Ascending aorta (tissue), 2 donors: ENCODE data around the gene SLC37A2. TPM values are rescaled to one million over a fixed set of nuclear protein-coding genes. Genes with fewer than 3 reads are reported as not detected.

Experiments used
- DNase-seq, 2 donors: peaks; one replicate each; pipeline ENCODE4 v3.0.0-alpha.2; 2019; ENCODE audit warnings: low spot score in 2 of 2
- H3K27ac ChIP-seq, 2 donors: fragments of 200-600 bp; sonication (generic); one replicate each; pipeline ENCODE4 v1.5.1; 2016 to 2017; ENCODE audit warnings: mild to moderate bottlenecking in 1 of 2
- H3K27me3 ChIP-seq: fragments of 200-600 bp; sonication (generic); one replicate; pipeline ENCODE4 v1.5.1; 2017
- H3K36me3 ChIP-seq, 2 donors: fragments of 200-600 bp; sonication (generic); one replicate each; pipeline ENCODE4 v1.5.1; 2016
- H3K4me1 ChIP-seq, 2 donors: fragments of 200-600 bp; sonication (generic); one replicate each; pipeline ENCODE4 v1.5.1; 2016 to 2017; ENCODE audit warnings: mild to moderate bottlenecking in 1 of 2
- H3K4me3 ChIP-seq, 2 donors: fragments of 200-600 bp; sonication (generic); one replicate each; pipeline ENCODE4 v1.5.1; 2016 to 2017; ENCODE audit warnings: mild to moderate bottlenecking in 1 of 2
- H3K9me3 ChIP-seq, 2 donors: fragments of 200-600 bp; sonication (generic); one replicate each; pipeline ENCODE4 v1.5.1; 2016
- CTCF ChIP-seq, 3 experiments: fragments of 200-600 bp in 2 of 3; fragments of 450-650 bp in 1 of 3; sonication (generic) in 2 of 3; IDR thresholded peaks; one replicate each; pipeline ENCODE4 v1.5.1; 2016 to 2019; ENCODE audit warnings: antibody characterized with exemption in 3 of 3, mild to moderate bottlenecking in 1 of 3, moderate library complexity in 1 of 3
- intact Hi-C: fragments of 100-400 bp; cut with DNase I; formaldehyde crosslinking; loops from one replicate; pipeline ENCODE4 v1.15.1; 2023
- total RNA-seq: library from RNA; depleted of rRNA; stranded (reverse); fragments of >200 nt; gene quantifications from one replicate; pipeline ENCODE4 v1.1.0, GENCODE V29; 2016

Gene SLC37A2
- total RNA-seq, 1 donor from 2014 or later = 1.5 TPM

GRCh38 chr11:125091247-125091876 is 28.3 kb downstream of the SLC37A2 start:
- Histone ChIP-seq H3K27ac (no peak overlapping the region), H3K36me3 (peaks cover 5 to 6% of the 10 kb centered on the region in 2 donors), H3K27me3 (no peaks in the 10 kb centered on the region), H3K4me1 (peaks cover 0 to 2% of the 10 kb centered on the region in 2 donors), H3K9me3 (no peaks in the 10 kb centered on the region), H3K4me3 (no peak overlapping the region)
- intact Hi-C loops = no loop called here
- TF ChIP-seq CTCF (IDR thresholded peaks at IDR 0.05) = peak in 2 of 3 experiments; percentile 20 to 52
- no peak for DNase-seq

GRCh38 chr11:125091877-125092664 is 29.0 kb downstream of the SLC37A2 start:
- Histone ChIP-seq H3K4me1 (peaks cover 0 to 2% of the 10 kb centered on the region in 2 donors), H3K36me3 (peaks cover 5 to 12% of the 10 kb centered on the region in 2 donors), H3K4me3 (no peak overlapping the region), H3K27me3 (no peaks in the 10 kb centered on the region), H3K9me3 (no peaks in the 10 kb centered on the region), H3K27ac (no peak overlapping the region)
- no peak for DNase-seq
- no peak for TF ChIP-seq CTCF (IDR thresholded peaks at IDR 0.05)
- intact Hi-C loops = no loop called here

GRCh38 chr11:125092669-125093068 is 29.6 kb downstream of the SLC37A2 start:
- H3K4me1 ChIP-seq = peaks cover 0 to 2% of the 10 kb centered on the region in 2 donors
- TF ChIP-seq CTCF (IDR thresholded peaks at IDR 0.05) = no peak
- H3K27me3 ChIP-seq = no peaks in the 10 kb centered on the region
- no peak overlapping the region for H3K27ac ChIP-seq
- no peak overlapping the region for H3K4me3 ChIP-seq
- intact Hi-C loops = no loop called here
- DNase-seq = no peak
- no peaks in the 10 kb centered on the region for H3K9me3 ChIP-seq
- H3K36me3 ChIP-seq = peaks cover 5 to 18% of the 10 kb centered on the region in 2 donors

GRCh38 chr11:125093502-125093901 is 30.4 kb downstream of the SLC37A2 start:
- peaks cover 0 to 2% of the 10 kb centered on the region in 2 donors for H3K4me1 ChIP-seq
- H3K27ac ChIP-seq = no peak overlapping the region
- intact Hi-C loops = no loop called here
- peaks cover 5 to 25% of the 10 kb centered on the region in 2 donors for H3K36me3 ChIP-seq
- no peak overlapping the region for H3K4me3 ChIP-seq
- no peaks in the 10 kb centered on the region for H3K9me3 ChIP-seq
- no peak for DNase-seq
- TF ChIP-seq CTCF (IDR thresholded peaks at IDR 0.05) = no peak
- no peaks in the 10 kb centered on the region for H3K27me3 ChIP-seq

- Histone ChIP-seq H3K4me3 (no peak overlapping the region), H3K36me3 (peaks cover 5 to 36% of the 10 kb centered on the region in 2 donors), H3K27ac (no peak overlapping the region), H3K9me3 (no peaks in the 10 kb centered on the region), H3K27me3 (no peaks in the 10 kb centered on the region), H3K4me1 (peaks cover 0 to 2% of the 10 kb centered on the region in 2 donors)
- TF ChIP-seq CTCF (IDR thresholded peaks at IDR 0.05) = no peak
- intact Hi-C loops = no loop called here
- DNase-seq = no peak
Observed at GRCh38 chr11:125094731-125095130, 31.6 kb downstream of the SLC37A2 start.
